Measurements from ENCODE around the gene MISP3. TPM values are rescaled to one million over a fixed set of nuclear protein-coding genes. Genes with fewer than 3 reads are reported as not detected.

The MISP3 gene
- total and polyA plus RNA-seq, 8 donors: 1.9 to 10.8 (median 2.6) TPM

- DNase-seq (peak in 2 of 4 donors; percentile 56 to 88), ATAC-seq (no peak)
- Histone ChIP-seq H3K4me1 (peaks cover 37 to 69% of the 10 kb centered on the region in 2 donors), H3K27me3 (no peaks in the 10 kb centered on the region), H3K9me3 (no peaks in the 10 kb centered on the region), H3K36me3 (peaks cover 0 to 3% of the 10 kb centered on the region in 2 donors), H3K4me3 (peak overlapping the region in 1 of 2 donors; percentile 87), H3K27ac (peak overlapping the region; percentile 17 to 88)
- TF ChIP-seq, protein P1, sequence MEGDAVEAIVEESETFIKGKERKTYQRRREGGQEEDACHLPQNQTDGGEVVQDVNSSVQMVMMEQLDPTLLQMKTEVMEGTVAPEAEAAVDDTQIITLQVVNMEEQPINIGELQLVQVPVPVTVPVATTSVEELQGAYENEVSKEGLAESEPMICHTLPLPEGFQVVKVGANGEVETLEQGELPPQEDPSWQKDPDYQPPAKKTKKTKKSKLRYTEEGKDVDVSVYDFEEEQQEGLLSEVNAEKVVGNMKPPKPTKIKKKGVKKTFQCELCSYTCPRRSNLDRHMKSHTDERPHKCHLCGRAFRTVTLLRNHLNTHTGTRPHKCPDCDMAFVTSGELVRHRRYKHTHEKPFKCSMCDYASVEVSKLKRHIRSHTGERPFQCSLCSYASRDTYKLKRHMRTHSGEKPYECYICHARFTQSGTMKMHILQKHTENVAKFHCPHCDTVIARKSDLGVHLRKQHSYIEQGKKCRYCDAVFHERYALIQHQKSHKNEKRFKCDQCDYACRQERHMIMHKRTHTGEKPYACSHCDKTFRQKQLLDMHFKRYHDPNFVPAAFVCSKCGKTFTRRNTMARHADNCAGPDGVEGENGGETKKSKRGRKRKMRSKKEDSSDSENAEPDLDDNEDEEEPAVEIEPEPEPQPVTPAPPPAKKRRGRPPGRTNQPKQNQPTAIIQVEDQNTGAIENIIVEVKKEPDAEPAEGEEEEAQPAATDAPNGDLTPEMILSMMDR (IDR thresholded peaks at IDR 0.05): peak; percentile 27 to 75
- intact Hi-C loops (cut with DNase I): no loop called here
These were observed 42.3 kb downstream of the MISP3 start for GRCh38 chr19:14114854-14115253.

GRCh38 chr19:14115756-14116155, 43.2 kb downstream of the MISP3 start:
- Histone ChIP-seq H3K27ac (peak overlapping the region in 1 of 2 donors; percentile 88), H3K4me3 (peak overlapping the region in 1 of 2 donors; percentile 87), H3K4me1 (peaks cover 37 to 75% of the 10 kb centered on the region in 2 donors), H3K9me3 (no peaks in the 10 kb centered on the region), H3K36me3 (peaks cover 0 to 3% of the 10 kb centered on the region in 2 donors), H3K27me3 (no peaks in the 10 kb centered on the region)
- ATAC-seq (no peak), DNase-seq (no peak)
- intact Hi-C loops (cut with DNase I): no loop called here
- TF ChIP-seq, protein P1 (IDR thresholded peaks at IDR 0.05): no peak

- intact Hi-C loops (cut with DNase I): no loop called here
- Histone ChIP-seq H3K4me3 (peak overlapping the region; percentile 74 to 87), H3K4me1 (peaks cover 37 to 75% of the 10 kb centered on the region in 2 donors), H3K27me3 (no peaks in the 10 kb centered on the region), H3K27ac (peak overlapping the region in 1 of 2 donors; percentile 88), H3K9me3 (no peaks in the 10 kb centered on the region), H3K36me3 (peaks cover 0 to under 1% of the 10 kb centered on the region in 2 donors)
- TF ChIP-seq, protein P1 (IDR thresholded peaks at IDR 0.05): no peak
- ATAC-seq (no peak), DNase-seq (no peak)
These were observed 43.9 kb downstream of the MISP3 start for GRCh38 chr19:14116525-14116917.

- intact Hi-C loops (cut with DNase I): no loop called here
- no peak for ATAC-seq
- DNase-seq: peak in 2 of 4 donors; percentile 56 to 86
These were observed 44.5 kb downstream of the MISP3 start for GRCh38 chr19:14116918-14117578.

DNA sequence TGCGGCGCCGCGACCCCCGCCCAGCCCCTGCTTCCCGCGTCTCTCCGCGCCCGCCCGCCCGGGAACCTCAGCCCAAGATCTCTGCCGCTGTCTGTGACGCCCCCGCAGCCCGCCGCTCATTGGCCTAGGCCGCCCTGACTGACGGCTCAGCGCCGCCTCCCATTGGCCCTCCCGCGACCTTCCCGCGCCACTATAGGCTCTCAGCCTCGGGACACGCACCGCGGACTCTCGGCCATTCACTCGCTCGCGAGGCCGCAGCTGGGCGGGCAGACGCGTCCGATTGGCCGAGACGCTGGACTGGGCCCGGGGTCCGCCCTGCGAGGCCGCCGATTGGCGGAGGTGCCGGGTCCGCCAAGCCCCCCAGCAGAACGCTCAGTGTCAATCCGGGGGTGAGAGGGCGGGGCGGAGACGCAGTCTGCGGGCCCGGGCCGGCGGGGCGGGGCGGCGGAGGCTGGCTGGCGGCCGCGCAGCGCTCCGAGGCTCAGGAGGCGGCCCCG, 45.1 kb downstream of the MISP3 start, which contains the start of gene PRKACA:
Gene PRKACA, minus strand, starts transcription at position 95 of the 497 bp plus-strand sequence. CDS start 215 bp downstream, outside the sequence.
- Histone ChIP-seq H3K4me3 (peak within 1 kb of the TSS; percentile 74 to 87), H3K27ac (peak within 1 kb of the TSS; percentile 99), H3K36me3 (no peaks in the 10 kb centered on the region), H3K9me3 (no peaks in the 10 kb centered on the region), H3K27me3 (no peaks in the 10 kb centered on the region), H3K4me1 (peaks cover 33 to 65% of the 10 kb centered on the region in 2 donors)
- ATAC-seq (peak; percentile 92), DNase-seq (peak; percentile 97 to 100 (median 100))
- TF ChIP-seq, protein P1 (IDR thresholded peaks at IDR 0.05): no peak
- intact Hi-C loops (cut with DNase I): no loop called here

More at GRCh38 chr19:14116918-14117578, 44.5 kb downstream of the MISP3 start:
- TF ChIP-seq, protein P1 (IDR thresholded peaks at IDR 0.05): no peak
- Histone ChIP-seq H3K9me3 (no peaks in the 10 kb centered on the region), H3K4me3 (peak overlapping the region; percentile 74 to 87), H3K4me1 (peaks cover 37 to 72% of the 10 kb centered on the region in 2 donors), H3K27me3 (no peaks in the 10 kb centered on the region), H3K36me3 (no peaks in the 10 kb centered on the region), H3K27ac (peak overlapping the region in 1 of 2 donors; percentile 88)

All from left lung (tissue), 10 donors.